ENCODE measurements around the gene RPL26. TPM values are rescaled to one million over a fixed set of nuclear protein-coding genes. Genes with fewer than 3 reads are reported as not detected.

RPL26 gene
- total RNA-seq, 4 donors from 2014 or later: 851 to 2,184 (median 1,124) TPM

DNA sequence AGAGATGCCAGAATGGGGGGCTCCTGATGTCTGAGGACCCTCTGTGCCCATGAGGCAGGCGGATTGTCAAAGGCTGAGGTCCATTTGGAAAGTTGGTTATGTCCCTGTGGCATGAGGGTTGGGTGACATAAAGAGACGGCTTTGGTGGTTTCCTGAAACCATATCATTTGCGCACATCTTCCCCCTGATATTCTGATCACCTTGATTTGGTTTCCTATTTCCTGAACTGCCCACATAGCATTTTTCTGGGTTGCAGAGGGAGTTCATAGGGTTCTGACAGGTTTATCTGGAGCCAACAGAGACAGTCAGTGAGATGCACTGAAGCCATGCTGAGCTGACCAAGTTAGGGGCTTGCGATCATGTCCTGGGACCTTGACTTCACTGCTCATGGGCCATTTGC, 30.3 kb upstream of the RPL26 start:
- no peak overlapping the region for H3K27ac ChIP-seq
- no peak overlapping the region for H3K4me3 ChIP-seq
- no peaks in the 10 kb centered on the region for H3K36me3 ChIP-seq
- no peaks in the 10 kb centered on the region for H3K9me3 ChIP-seq
- H3K4me1 ChIP-seq: peaks cover 0 to 6% (median 0%) of the 10 kb centered on the region in 4 donors
- DNase-seq: no peak
- TF ChIP-seq, protein P1, sequence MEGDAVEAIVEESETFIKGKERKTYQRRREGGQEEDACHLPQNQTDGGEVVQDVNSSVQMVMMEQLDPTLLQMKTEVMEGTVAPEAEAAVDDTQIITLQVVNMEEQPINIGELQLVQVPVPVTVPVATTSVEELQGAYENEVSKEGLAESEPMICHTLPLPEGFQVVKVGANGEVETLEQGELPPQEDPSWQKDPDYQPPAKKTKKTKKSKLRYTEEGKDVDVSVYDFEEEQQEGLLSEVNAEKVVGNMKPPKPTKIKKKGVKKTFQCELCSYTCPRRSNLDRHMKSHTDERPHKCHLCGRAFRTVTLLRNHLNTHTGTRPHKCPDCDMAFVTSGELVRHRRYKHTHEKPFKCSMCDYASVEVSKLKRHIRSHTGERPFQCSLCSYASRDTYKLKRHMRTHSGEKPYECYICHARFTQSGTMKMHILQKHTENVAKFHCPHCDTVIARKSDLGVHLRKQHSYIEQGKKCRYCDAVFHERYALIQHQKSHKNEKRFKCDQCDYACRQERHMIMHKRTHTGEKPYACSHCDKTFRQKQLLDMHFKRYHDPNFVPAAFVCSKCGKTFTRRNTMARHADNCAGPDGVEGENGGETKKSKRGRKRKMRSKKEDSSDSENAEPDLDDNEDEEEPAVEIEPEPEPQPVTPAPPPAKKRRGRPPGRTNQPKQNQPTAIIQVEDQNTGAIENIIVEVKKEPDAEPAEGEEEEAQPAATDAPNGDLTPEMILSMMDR (IDR thresholded peaks at IDR 0.05): no peak
- no peak for TF ChIP-seq POLR2A (IDR thresholded peaks at IDR 0.05)
- no peaks in the 10 kb centered on the region for H3K27me3 ChIP-seq

DNA sequence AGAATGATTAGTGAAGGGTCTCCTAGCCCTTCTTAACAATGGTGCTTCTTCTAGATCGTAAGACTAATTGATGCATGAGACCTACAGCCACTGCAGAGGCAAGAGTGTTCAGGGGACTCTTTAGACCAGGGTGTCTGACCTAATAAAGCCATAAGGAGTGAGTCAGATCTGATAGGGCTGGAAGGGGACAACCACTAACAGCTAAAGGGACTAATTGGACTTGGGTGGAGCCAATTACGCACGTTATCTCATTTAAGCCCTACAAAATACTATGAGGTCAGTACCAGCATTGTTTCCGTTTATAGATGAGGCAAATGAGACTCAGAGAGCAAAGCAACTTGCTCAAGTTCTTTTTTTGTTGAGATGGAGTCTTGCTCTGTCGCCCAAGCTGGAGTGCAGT, 29.1 kb upstream of the RPL26 start:
- peak in 1 of 3 donors; percentile 71 for DNase-seq
- TF ChIP-seq POLR2A (IDR thresholded peaks at IDR 0.05): no peak
- TF ChIP-seq, protein P1 (IDR thresholded peaks at IDR 0.05): no peak
- no peaks in the 10 kb centered on the region for H3K36me3 ChIP-seq
- H3K27me3 ChIP-seq: no peaks in the 10 kb centered on the region
- peaks cover 0 to 6% (median 0%) of the 10 kb centered on the region in 4 donors for H3K4me1 ChIP-seq
- peak overlapping the region in 1 of 4 donors; percentile 31 for H3K27ac ChIP-seq
- H3K9me3 ChIP-seq: no peaks in the 10 kb centered on the region
- no peak overlapping the region for H3K4me3 ChIP-seq

DNA sequence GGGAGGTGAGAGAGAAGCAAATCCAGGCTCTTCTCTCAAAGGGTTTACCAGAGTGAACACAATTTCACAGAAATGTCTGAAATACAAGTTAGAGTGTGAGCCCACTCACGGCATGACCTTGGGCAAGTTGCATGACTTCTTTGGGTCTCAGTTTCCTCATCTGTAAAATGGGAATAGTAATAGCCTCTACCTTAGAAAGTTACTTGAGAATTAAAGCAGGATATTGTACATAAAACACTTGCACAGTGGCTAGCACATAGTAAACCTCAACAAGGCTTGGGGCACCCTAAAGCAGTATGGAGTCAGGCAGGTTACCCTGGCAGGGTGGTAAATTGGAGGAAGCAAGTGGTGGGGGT, 27.9 kb upstream of the RPL26 start:
- no peaks in the 10 kb centered on the region for H3K36me3 ChIP-seq
- DNase-seq: no peak
- H3K4me3 ChIP-seq: no peak overlapping the region
- peaks cover 0 to 6% (median 0%) of the 10 kb centered on the region in 4 donors for H3K4me1 ChIP-seq
- no peaks in the 10 kb centered on the region for H3K9me3 ChIP-seq
- TF ChIP-seq, protein P1 (IDR thresholded peaks at IDR 0.05): no peak
- H3K27ac ChIP-seq: no peak overlapping the region
- no peaks in the 10 kb centered on the region for H3K27me3 ChIP-seq

DNA sequence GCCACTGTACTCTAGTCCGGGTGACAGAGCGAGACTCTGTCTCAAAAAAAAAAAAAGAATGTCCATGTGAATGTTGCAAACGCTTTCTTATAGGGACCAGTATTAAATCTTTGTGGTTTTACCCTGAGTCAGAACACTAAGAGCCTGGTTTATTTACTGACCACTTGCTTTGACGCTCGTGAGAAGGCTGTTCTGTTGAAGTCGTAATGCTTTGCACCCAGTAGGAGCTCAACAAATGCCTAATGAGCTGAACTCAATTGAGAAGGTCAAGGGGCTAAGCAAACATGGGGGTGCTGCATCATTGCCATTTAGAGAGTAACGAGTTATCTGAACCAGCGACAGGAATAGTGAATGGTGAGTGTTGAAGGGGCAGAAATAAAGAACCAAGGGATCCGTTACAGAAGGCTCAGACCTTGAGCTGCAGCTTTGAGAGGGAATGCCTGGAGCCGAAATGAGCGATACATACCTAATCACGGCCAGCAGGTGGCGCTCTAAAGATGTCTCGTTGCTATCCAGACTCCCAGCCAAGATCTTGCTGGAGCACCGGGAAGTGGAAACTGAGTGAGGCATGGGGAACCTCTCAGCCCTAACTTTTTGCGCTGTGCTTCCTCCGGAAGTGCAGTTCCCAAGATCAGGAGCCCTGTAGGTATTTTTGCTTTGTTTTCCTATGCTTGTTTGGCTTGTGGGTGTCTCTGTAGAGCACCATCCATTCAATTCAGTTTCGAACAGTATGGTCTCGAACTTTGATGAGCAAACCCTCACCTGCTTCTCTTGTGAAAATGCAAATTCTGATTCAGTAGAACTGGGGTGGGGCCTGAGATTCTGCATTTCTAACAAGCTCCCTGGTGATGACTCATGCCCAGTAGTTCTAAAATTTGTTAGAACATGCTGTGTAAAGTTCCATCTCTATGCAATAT, 27.2 kb upstream of the RPL26 start:
- Histone ChIP-seq H3K4me3 (no peak overlapping the region), H3K27me3 (no peaks in the 10 kb centered on the region), H3K27ac (no peak overlapping the region), H3K4me1 (peaks cover 0 to 6% (median 0%) of the 10 kb centered on the region in 4 donors), H3K36me3 (no peaks in the 10 kb centered on the region), H3K9me3 (no peaks in the 10 kb centered on the region)
- TF ChIP-seq, protein P1 (IDR thresholded peaks at IDR 0.05): peak; percentile 71 to 90 (median 85)
- TF ChIP-seq POLR2A (IDR thresholded peaks at IDR 0.05): no peak
- peak; percentile 71 to 93 (median 92) for DNase-seq

DNA sequence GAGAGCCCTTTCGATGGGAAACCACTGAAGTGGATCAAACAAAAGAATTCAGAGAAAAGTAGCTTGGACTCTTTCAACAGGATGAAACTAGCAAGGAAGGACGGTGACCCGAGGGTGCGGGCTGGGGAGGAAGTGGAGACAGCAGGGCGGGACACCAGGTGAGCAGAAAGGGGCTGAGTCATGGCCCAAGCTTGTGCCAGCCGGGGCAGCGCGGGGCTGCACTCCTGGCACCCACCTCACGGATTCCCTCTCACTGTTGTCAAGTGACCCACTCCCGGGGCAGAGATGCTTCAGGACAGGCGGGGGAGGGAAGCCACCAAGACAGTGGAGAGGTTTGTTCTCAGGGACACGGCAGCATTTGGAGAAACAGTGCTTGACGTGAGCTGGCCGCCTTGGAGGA, 25.4 kb upstream of the RPL26 start:
- Histone ChIP-seq H3K9me3 (no peaks in the 10 kb centered on the region), H3K4me1 (peaks cover 0 to 6% (median 0%) of the 10 kb centered on the region in 4 donors), H3K4me3 (no peak overlapping the region), H3K27ac (peak overlapping the region in 1 of 4 donors; percentile 51), H3K27me3 (no peaks in the 10 kb centered on the region), H3K36me3 (no peaks in the 10 kb centered on the region)
- TF ChIP-seq, protein P1 (IDR thresholded peaks at IDR 0.05): peak in 1 of 6 experiments; percentile 6
- TF ChIP-seq POLR2A (IDR thresholded peaks at IDR 0.05): no peak
- DNase-seq: peak in 2 of 3 donors; percentile 67 to 76

Data from Peyer's patch (tissue), 4 donors.